Natural killer cell (primary cell): ENCODE measurements around the gene SLC17A9. TPM values are rescaled to one million over a fixed set of nuclear protein-coding genes. Genes with fewer than 3 reads are reported as not detected.

Experiments
- ATAC-seq, 3 donors: fragments of 150-1000 bp in 2 of 3; fragments of 200-7000 bp in 1 of 3; cut with Tn5 transposase; 1 replicate in 1 of 3; 2 replicates in 2 of 3; pipeline ENCODE4 v1.10.0; 2021; ENCODE audit warnings: mild to moderate bottlenecking in 2 of 3, moderate library complexity in 2 of 3
- DNase-seq, 2 donors: peaks; one replicate each; pipeline versions ENCODE4 v3.0.0 to v3.0.0-alpha.2; 2013 to 2021; ENCODE audit warnings: mixed read lengths in 1 of 2
- H3K27ac ChIP-seq: one replicate; pipeline ENCODE4 v1.5.1; 2013; ENCODE audit warnings: mild to moderate bottlenecking, low read length
- H3K27me3 ChIP-seq: one replicate; pipeline ENCODE4 v1.6.1; 2013; ENCODE audit warnings: low read length; ENCODE audit not compliant: control insufficient read depth, insufficient read depth
- H3K36me3 ChIP-seq: one replicate; pipeline ENCODE4 v1.6.1; 2013; ENCODE audit warnings: low read length; ENCODE audit not compliant: control insufficient read depth, insufficient read depth
- H3K4me1 ChIP-seq: one replicate; pipeline ENCODE4 v1.6.1; 2013; ENCODE audit warnings: low read length; ENCODE audit not compliant: control insufficient read depth, insufficient read depth
- H3K4me3 ChIP-seq: one replicate; pipeline ENCODE4 v1.5.1; 2013; ENCODE audit warnings: low read length
- H3K9me3 ChIP-seq: one replicate; pipeline ENCODE4 v1.6.1; 2013; ENCODE audit warnings: low read length; ENCODE audit not compliant: control insufficient read depth, insufficient read depth
- H3K27ac Mint-ChIP-seq, 2 donors: one replicate each; pipeline ENCODE4 v1.8.0; 2022; ENCODE audit warnings: mild to moderate bottlenecking in 2 of 2, mixed read lengths in 2 of 2, moderate library complexity in 1 of 2
- H3K27me3 Mint-ChIP-seq, 2 donors: one replicate each; pipeline ENCODE4 v1.8.0; 2022; ENCODE audit warnings: low read depth in 2 of 2, mixed read lengths in 2 of 2
- H3K36me3 Mint-ChIP-seq: one replicate; pipeline ENCODE4 v1.8.0; 2022; ENCODE audit warnings: mixed read lengths
- H3K4me1 Mint-ChIP-seq, 2 donors: one replicate each; pipeline ENCODE4 v1.8.0; 2022; ENCODE audit warnings: mixed read lengths in 2 of 2
- H3K4me3 Mint-ChIP-seq: one replicate; pipeline ENCODE4 v1.8.0; 2022; ENCODE audit warnings: mild to moderate bottlenecking, moderate library complexity, mixed read lengths
- H3K9me3 Mint-ChIP-seq, 2 donors: one replicate each; pipeline ENCODE4 v1.8.0; 2022; ENCODE audit warnings: mixed read lengths in 2 of 2
- WGBS: methylation state at CpG from one replicate; pipeline ENCODE4 v1.1.7; 2013; ENCODE audit warnings: missing lambda C conversion rate; ENCODE audit not compliant: insufficient coverage; 5-methylcytosine and 5-hydroxymethylcytosine counted together
- intact Hi-C: fragments of 100-400 bp; cut with micrococcal nuclease; formaldehyde crosslinking; loops from one replicate; pipeline ENCODE4 v1.14.2; 2022
- total RNA-seq, 4 donors: library from RNA; stranded (reverse); fragments of 120-200 nt in 1 of 4; gene quantifications; one replicate each; pipeline versions ENCODE4 v1.2.3 to v1.2.4, GENCODE V29; 2013 to 2022
- TF ChIP-seq, protein P1 (sequence below): fragments of 200-600 bp; IDR thresholded peaks from one replicate; pipeline ENCODE4 v1.8.0; 2022; ENCODE audit warnings: antibody characterized with exemption

Gene SLC17A9
- total RNA-seq, 3 donors from 2014 or later (not counting 1 experiment from before 2014, with no cell fraction given): 22.3 to 24.0 (median 23.8) TPM

DNA sequence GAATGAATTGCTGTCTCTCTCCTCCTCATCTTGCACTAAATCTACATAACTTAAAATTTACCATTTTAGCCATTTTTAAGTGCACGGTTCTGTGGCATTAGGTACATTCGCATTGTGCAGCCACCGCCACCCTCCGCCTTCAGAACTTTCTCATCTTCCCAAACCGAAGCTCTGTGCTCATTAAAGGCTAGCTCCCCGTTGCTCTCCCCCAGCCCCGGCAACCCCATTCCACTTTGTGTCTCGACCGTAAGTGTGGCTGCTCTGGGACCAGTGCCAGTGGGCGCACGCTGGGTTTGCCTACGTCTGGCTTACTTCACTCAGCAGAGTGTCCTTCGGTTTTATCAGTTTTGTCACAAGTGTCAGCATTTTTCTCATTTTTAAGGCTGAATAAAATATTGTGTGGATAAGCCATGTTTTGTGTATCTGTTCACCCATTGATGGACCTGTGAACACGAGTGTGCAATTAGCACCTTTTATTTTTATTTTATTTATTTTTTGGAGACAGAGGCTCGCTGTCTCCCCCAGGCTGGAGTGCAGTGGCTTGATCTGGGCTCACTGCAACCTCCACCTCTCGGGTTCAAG, 16.8 kb downstream of the SLC17A9 start:
- 63% methylated on average over 15 of the region's 16 CpGs for WGBS
- Histone ChIP-seq H3K27ac (no peak overlapping the region), H3K36me3 (peaks cover 4% of the 10 kb centered on the region), H3K4me3 (no peak overlapping the region), H3K27me3 (peaks cover 22% of the 10 kb centered on the region), H3K9me3 (no peaks in the 10 kb centered on the region), H3K4me1 (peaks cover 15% of the 10 kb centered on the region)
- Mint-ChIP-seq H3K36me3 (no peaks in the 10 kb centered on the region), H3K27ac (no peak overlapping the region), H3K9me3 (no peaks in the 10 kb centered on the region), H3K27me3 (peaks cover 17 to 22% of the 10 kb centered on the region in 2 donors), H3K4me3 (no peak overlapping the region), H3K4me1 (peaks cover 10 to 19% of the 10 kb centered on the region in 2 donors)
- DNase-seq: no peak
- intact Hi-C loops: no loop called here
- no peak for ATAC-seq
- TF ChIP-seq, protein P1, sequence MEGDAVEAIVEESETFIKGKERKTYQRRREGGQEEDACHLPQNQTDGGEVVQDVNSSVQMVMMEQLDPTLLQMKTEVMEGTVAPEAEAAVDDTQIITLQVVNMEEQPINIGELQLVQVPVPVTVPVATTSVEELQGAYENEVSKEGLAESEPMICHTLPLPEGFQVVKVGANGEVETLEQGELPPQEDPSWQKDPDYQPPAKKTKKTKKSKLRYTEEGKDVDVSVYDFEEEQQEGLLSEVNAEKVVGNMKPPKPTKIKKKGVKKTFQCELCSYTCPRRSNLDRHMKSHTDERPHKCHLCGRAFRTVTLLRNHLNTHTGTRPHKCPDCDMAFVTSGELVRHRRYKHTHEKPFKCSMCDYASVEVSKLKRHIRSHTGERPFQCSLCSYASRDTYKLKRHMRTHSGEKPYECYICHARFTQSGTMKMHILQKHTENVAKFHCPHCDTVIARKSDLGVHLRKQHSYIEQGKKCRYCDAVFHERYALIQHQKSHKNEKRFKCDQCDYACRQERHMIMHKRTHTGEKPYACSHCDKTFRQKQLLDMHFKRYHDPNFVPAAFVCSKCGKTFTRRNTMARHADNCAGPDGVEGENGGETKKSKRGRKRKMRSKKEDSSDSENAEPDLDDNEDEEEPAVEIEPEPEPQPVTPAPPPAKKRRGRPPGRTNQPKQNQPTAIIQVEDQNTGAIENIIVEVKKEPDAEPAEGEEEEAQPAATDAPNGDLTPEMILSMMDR: no peak

DNA sequence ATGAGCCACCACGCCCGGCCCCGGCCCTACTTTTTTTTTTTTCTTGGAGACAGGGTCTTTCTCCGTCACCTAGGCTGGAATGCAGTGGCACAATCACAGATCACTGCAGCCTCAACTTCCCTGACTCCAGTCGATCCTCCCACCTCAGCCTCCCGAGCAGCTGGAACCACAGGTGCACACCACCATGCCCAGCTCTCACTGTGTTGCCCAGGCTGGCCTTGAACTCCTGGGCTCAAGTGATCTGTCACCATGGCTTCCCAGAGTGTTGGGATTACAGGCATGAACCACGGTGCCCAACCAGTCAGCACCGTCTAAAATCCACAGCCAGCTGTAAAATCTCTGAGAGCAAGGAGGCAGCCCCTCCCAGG, 17.4 kb downstream of the SLC17A9 start:
- Mint-ChIP-seq H3K9me3 (no peaks in the 10 kb centered on the region), H3K36me3 (no peaks in the 10 kb centered on the region), H3K4me3 (no peak overlapping the region), H3K27ac (no peak overlapping the region), H3K4me1 (peaks cover 10 to 19% of the 10 kb centered on the region in 2 donors), H3K27me3 (peaks cover 24 to 28% of the 10 kb centered on the region in 2 donors)
- WGBS: 85% methylated on average over 8 of the region's 8 CpGs
- TF ChIP-seq, protein P1: no peak
- no peak for DNase-seq
- Histone ChIP-seq H3K27ac (no peak overlapping the region), H3K4me1 (peaks cover 15% of the 10 kb centered on the region), H3K27me3 (peaks cover 29% of the 10 kb centered on the region), H3K4me3 (no peak overlapping the region), H3K9me3 (no peaks in the 10 kb centered on the region), H3K36me3 (no peaks in the 10 kb centered on the region)
- no peak for ATAC-seq
- intact Hi-C loops: no loop called here

DNA sequence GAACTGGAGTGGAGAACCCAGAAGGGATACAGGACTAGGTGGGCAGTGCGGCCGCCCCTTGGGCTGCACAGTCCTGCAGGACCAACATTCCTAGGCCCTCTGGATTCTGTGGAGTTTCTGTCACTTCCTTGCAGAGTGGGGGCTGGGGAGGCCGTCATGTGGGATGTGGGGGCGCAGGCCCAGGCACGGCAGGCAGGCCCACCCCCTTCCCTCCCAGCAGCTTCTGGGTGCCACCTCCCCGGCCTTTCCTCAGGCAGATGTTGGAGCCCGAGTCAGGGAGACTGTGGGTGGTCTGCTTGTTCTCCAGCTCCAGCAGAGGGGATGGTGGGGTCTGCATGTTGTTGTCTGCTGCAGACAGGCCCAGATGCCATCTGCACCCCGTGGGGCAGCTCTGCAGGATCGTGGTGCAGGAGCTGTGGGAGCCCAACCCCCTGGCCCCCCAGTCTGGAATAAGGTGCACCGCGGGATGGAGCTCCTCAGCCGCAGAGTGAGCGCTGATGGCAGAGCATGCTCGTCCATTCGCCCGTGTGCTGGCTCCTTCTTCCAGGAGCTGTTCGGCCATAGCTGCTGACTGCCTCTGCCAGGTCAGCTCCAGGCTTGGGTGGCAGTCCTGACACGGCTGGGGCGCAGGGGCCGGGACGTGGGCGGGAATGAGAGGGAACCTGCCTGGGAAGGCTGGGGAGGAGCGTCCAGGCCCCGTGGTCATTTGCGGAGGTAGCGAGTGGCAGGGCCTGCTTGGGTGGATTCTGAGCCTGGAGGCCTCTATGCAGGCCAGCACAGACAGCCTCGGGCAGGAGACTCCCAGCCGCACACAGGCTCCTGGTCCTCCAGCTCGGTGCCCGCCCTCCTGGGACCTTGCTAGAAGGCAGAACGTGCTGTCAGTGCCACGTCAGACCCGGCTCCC, 18.1 kb downstream of the SLC17A9 start:
- no peaks in the 10 kb centered on the region for H3K36me3 ChIP-seq
- peaks cover 10 to 19% of the 10 kb centered on the region in 2 donors for H3K4me1 Mint-ChIP-seq
- ATAC-seq (no peak), DNase-seq (no peak)
- TF ChIP-seq, protein P1: no peak
- H3K27ac ChIP-seq: no peak overlapping the region
- H3K9me3 Mint-ChIP-seq: no peaks in the 10 kb centered on the region
- no peak overlapping the region for H3K4me3 ChIP-seq
- 58% methylated on average over 32 of the region's 33 CpGs for WGBS
- H3K4me3 Mint-ChIP-seq: no peak overlapping the region
- H3K36me3 Mint-ChIP-seq: no peaks in the 10 kb centered on the region
- H3K27ac Mint-ChIP-seq: no peak overlapping the region
- peaks cover 34% of the 10 kb centered on the region for H3K27me3 ChIP-seq
- no peaks in the 10 kb centered on the region for H3K9me3 ChIP-seq
- intact Hi-C loops: no loop called here
- H3K27me3 Mint-ChIP-seq: peaks cover 24 to 29% of the 10 kb centered on the region in 2 donors
- peaks cover 15% of the 10 kb centered on the region for H3K4me1 ChIP-seq
